ENCODE measurements around the gene BLVRA. TPM values are rescaled to one million over a fixed set of nuclear protein-coding genes. Genes with fewer than 3 reads are reported as not detected.

BLVRA gene
- total RNA-seq, 3 donors from 2014 or later (not counting 1 experiment from before 2014, with no cell fraction given), result 19.8 to 25.6 (median 20.9) TPM

- TF ChIP-seq, protein P1, sequence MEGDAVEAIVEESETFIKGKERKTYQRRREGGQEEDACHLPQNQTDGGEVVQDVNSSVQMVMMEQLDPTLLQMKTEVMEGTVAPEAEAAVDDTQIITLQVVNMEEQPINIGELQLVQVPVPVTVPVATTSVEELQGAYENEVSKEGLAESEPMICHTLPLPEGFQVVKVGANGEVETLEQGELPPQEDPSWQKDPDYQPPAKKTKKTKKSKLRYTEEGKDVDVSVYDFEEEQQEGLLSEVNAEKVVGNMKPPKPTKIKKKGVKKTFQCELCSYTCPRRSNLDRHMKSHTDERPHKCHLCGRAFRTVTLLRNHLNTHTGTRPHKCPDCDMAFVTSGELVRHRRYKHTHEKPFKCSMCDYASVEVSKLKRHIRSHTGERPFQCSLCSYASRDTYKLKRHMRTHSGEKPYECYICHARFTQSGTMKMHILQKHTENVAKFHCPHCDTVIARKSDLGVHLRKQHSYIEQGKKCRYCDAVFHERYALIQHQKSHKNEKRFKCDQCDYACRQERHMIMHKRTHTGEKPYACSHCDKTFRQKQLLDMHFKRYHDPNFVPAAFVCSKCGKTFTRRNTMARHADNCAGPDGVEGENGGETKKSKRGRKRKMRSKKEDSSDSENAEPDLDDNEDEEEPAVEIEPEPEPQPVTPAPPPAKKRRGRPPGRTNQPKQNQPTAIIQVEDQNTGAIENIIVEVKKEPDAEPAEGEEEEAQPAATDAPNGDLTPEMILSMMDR (IDR thresholded peaks at IDR 0.05), result no peak
- Histone ChIP-seq H3K9me3 (ENCODE audit: control insufficient read depth, insufficient read depth, low read length) (no peaks in the 10 kb centered on the region), H3K27me3 (ENCODE audit: control insufficient read depth, insufficient read depth, low read length) (no peaks in the 10 kb centered on the region), H3K4me1 (ENCODE audit: control insufficient read depth, insufficient read depth, low read length) (peaks cover 15% of the 10 kb centered on the region), H3K4me3 (ENCODE audit: low read length) (no peak overlapping the region), H3K36me3 (ENCODE audit: control insufficient read depth, insufficient read depth, low read length) (no peaks in the 10 kb centered on the region), H3K27ac (ENCODE audit: low read length) (no peak overlapping the region)
- no peaks in the 10 kb centered on the region for H3K36me3 Mint-ChIP-seq
- H3K9me3 Mint-ChIP-seq, result no peaks in the 10 kb centered on the region
- no peak overlapping the region for H3K27ac Mint-ChIP-seq
- WGBS (ENCODE audit: insufficient coverage), result 44% methylated on average over 5 of the region's 5 CpGs
- ATAC-seq, result peak in 2 of 3 donors; percentile 29 to 69
- peaks cover 16% of the 10 kb centered on the region in 2 donors for H3K4me1 Mint-ChIP-seq
- H3K4me3 Mint-ChIP-seq, result peak overlapping the region; percentile 45
- intact Hi-C loops (cut with micrococcal nuclease), result no loop called here
- H3K27me3 Mint-ChIP-seq (ENCODE audit: low read depth in 2 of 2), result no peaks in the 10 kb centered on the region
- DNase-seq, result no peak
Measured at GRCh38 chr7:43850348-43851116, 92.1 kb downstream of the BLVRA start.

DNA sequence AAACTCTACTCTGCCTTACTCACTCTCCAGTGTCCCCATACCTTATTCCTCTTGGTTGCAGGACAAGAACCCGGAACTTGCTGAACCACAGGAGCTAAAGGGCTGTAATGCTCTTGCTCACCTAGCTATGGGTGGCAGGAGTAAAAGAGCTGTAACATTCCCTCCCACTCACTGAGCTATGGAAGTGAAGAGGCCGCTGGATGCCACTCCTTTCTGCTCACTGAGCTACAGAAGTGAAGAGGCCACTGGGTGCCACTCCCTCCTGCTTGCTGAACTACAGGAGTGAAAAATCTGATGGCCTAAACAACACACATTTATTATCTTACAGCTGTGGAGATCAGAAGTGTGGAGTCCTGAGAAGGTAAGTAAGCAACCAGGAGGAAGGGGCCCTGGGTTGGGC is 93.3 kb downstream of the BLVRA start:
- peaks cover 16% of the 10 kb centered on the region in 2 donors for H3K4me1 Mint-ChIP-seq
- no peaks in the 10 kb centered on the region for H3K27me3 ChIP-seq (ENCODE audit: control insufficient read depth, insufficient read depth, low read length)
- H3K4me1 ChIP-seq (ENCODE audit: control insufficient read depth, insufficient read depth, low read length), result peaks cover 15% of the 10 kb centered on the region
- WGBS (ENCODE audit: insufficient coverage), result 100% methylated on average over 2 of the region's 2 CpGs
- ATAC-seq (no peak), DNase-seq (no peak)
- no peak overlapping the region for H3K4me3 ChIP-seq (ENCODE audit: low read length)
- H3K27ac ChIP-seq (ENCODE audit: low read length), result no peak overlapping the region
- intact Hi-C loops (cut with micrococcal nuclease), result no loop called here
- H3K9me3 Mint-ChIP-seq, result no peaks in the 10 kb centered on the region
- no peak overlapping the region for H3K4me3 Mint-ChIP-seq
- TF ChIP-seq, protein P1 (IDR thresholded peaks at IDR 0.05), result no peak
- H3K9me3 ChIP-seq (ENCODE audit: control insufficient read depth, insufficient read depth, low read length), result no peaks in the 10 kb centered on the region
- no peak overlapping the region for H3K27ac Mint-ChIP-seq
- H3K27me3 Mint-ChIP-seq (ENCODE audit: low read depth in 2 of 2), result no peaks in the 10 kb centered on the region
- no peaks in the 10 kb centered on the region for H3K36me3 ChIP-seq (ENCODE audit: control insufficient read depth, insufficient read depth, low read length)
- H3K36me3 Mint-ChIP-seq, result no peaks in the 10 kb centered on the region

GRCh38 chr7:43855176-43855575 is 96.7 kb downstream of the BLVRA start:
- no peak for DNase-seq
- Histone ChIP-seq H3K9me3 (ENCODE audit: control insufficient read depth, insufficient read depth, low read length) (no peaks in the 10 kb centered on the region), H3K4me3 (ENCODE audit: low read length) (no peak overlapping the region), H3K27ac (ENCODE audit: low read length) (no peak overlapping the region), H3K36me3 (ENCODE audit: control insufficient read depth, insufficient read depth, low read length) (no peaks in the 10 kb centered on the region), H3K4me1 (ENCODE audit: control insufficient read depth, insufficient read depth, low read length) (peaks cover 8% of the 10 kb centered on the region), H3K27me3 (ENCODE audit: control insufficient read depth, insufficient read depth, low read length) (no peaks in the 10 kb centered on the region)
- no peak for ATAC-seq
- Mint-ChIP-seq H3K4me1 (peaks cover 10% of the 10 kb centered on the region in 2 donors), H3K36me3 (no peaks in the 10 kb centered on the region), H3K9me3 (no peaks in the 10 kb centered on the region), H3K27ac (no peak overlapping the region), H3K27me3 (ENCODE audit: low read depth in 2 of 2) (peaks cover 0 to 3% of the 10 kb centered on the region in 2 donors), H3K4me3 (no peak overlapping the region)
- intact Hi-C loops (cut with micrococcal nuclease), result no loop called here
- TF ChIP-seq, protein P1 (IDR thresholded peaks at IDR 0.05), result no peak

DNA sequence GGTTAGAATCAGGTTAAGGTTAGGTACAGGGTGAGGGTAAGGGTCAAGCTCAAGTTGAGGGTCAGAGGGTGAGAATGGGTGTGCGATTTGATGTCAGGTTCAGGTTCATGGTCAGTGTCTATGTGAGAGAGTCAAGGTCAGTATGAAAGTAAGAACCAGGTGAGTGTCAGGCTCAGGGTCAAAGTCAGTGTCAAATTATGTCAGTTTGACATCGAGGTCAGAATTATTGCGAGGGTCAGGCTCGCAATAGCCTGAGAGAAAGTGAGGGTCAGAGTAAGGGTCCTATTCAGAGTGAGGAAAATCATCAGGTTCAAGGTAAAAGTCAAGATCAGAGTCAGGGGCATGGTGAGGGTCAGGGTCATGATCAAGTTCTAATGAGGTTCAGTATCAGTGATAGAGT is 97.8 kb downstream of the BLVRA start:
- WGBS (ENCODE audit: insufficient coverage), result 86% methylated on average over 4 of the region's 4 CpGs
- intact Hi-C loops (cut with micrococcal nuclease), result no loop called here
- Mint-ChIP-seq H3K27me3 (ENCODE audit: low read depth in 2 of 2) (peaks cover 3 to 10% of the 10 kb centered on the region in 2 donors), H3K27ac (no peak overlapping the region), H3K4me3 (no peak overlapping the region), H3K36me3 (no peaks in the 10 kb centered on the region), H3K4me1 (no peaks in the 10 kb centered on the region), H3K9me3 (no peaks in the 10 kb centered on the region)
- H3K27ac ChIP-seq (ENCODE audit: low read length), result no peak overlapping the region
- ATAC-seq, result peak in 1 of 3 donors; percentile 14
- no peaks in the 10 kb centered on the region for H3K36me3 ChIP-seq (ENCODE audit: control insufficient read depth, insufficient read depth, low read length)
- no peaks in the 10 kb centered on the region for H3K9me3 ChIP-seq (ENCODE audit: control insufficient read depth, insufficient read depth, low read length)
- no peaks in the 10 kb centered on the region for H3K27me3 ChIP-seq (ENCODE audit: control insufficient read depth, insufficient read depth, low read length)
- TF ChIP-seq, protein P1 (IDR thresholded peaks at IDR 0.05), result no peak
- H3K4me3 ChIP-seq (ENCODE audit: low read length), result no peak overlapping the region
- DNase-seq, result no peak
- no peaks in the 10 kb centered on the region for H3K4me1 ChIP-seq (ENCODE audit: control insufficient read depth, insufficient read depth, low read length)
